ENCODE measurements around the gene B4GALT2. TPM values are rescaled to one million over a fixed set of nuclear protein-coding genes. Genes with fewer than 3 reads are reported as not detected.

Gene B4GALT2
- total RNA-seq, 2 experiments from 2014 or later = 0.57 to 1.4 TPM

- intact Hi-C loops (cut with micrococcal nuclease; ENCODE audit: unreplicated experiment) = no loop called here
- no peaks in the 10 kb centered on the region for H3K9me3 ChIP-seq (ENCODE audit: low read length)
- H3K9me2 ChIP-seq (ENCODE audit: insufficient read depth, low read length) = no peaks in the 10 kb centered on the region
- no peaks in the 10 kb centered on the region for H3K36me3 ChIP-seq (ENCODE audit: insufficient read depth, low read length)
- CTCF ChIA-PET (ENCODE audit: unreplicated experiment) = no interaction called here
- no TSS peak for BruUV-seq (replicated peaks)
- no peak overlapping the region for H3K27ac ChIP-seq (ENCODE audit: low read depth, low read length, poor library complexity, severe bottlenecking)
- H4K20me1 ChIP-seq (ENCODE audit: insufficient read depth, low read length) = no peaks in the 10 kb centered on the region
- no peak for DNase-seq (ENCODE audit: low spot score)
- no peak overlapping the region for H3K4me3 ChIP-seq (ENCODE audit: low read depth, low read length, poor library complexity, severe bottlenecking)
- no peak overlapping the region for H2AFZ ChIP-seq (ENCODE audit: low read length)
- no peak overlapping the region for H3K4me2 ChIP-seq (ENCODE audit: low read length)
- TF ChIP-seq EZH2phosphoT487 (IDR thresholded peaks at IDR 0.05; ENCODE audit: borderline replicate concordance, low read depth, low read length) (no peak), CTCF (conservative IDR thresholded peaks at IDR 0.05; ENCODE audit: low read length) (no peak)
- POLR2A ChIA-PET = interaction anchor here (0.5 kb wide), 1 partner anchor 107 kb away, joined by 5 read pairs; no protein-coding TSS in a partner anchor
- H3K79me2 ChIP-seq (ENCODE audit: insufficient read depth, low read depth, low read length) = no peaks in the 10 kb centered on the region
- H3K4me1 ChIP-seq (ENCODE audit: insufficient read depth, low read length, poor library complexity, severe bottlenecking) = no peaks in the 10 kb centered on the region
Measured at GRCh38 chr1:44002165-44002564, 23.2 kb downstream of the B4GALT2 start.

GRCh38 chr1:44002606-44003157 is 23.7 kb downstream of the B4GALT2 start:
- Histone ChIP-seq H3K9me2 (ENCODE audit: insufficient read depth, low read length) (no peaks in the 10 kb centered on the region), H3K4me2 (ENCODE audit: low read length) (no peak overlapping the region), H3K27ac (ENCODE audit: low read depth, low read length, poor library complexity, severe bottlenecking) (no peak overlapping the region), H3K4me1 (ENCODE audit: insufficient read depth, low read length, poor library complexity, severe bottlenecking) (no peaks in the 10 kb centered on the region), H3K36me3 (ENCODE audit: insufficient read depth, low read length) (no peaks in the 10 kb centered on the region), H3K79me2 (ENCODE audit: insufficient read depth, low read depth, low read length) (no peaks in the 10 kb centered on the region), H3K9me3 (ENCODE audit: low read length) (no peaks in the 10 kb centered on the region), H2AFZ (ENCODE audit: low read length) (no peak overlapping the region), H3K4me3 (ENCODE audit: low read depth, low read length, poor library complexity, severe bottlenecking) (no peak overlapping the region), H4K20me1 (ENCODE audit: insufficient read depth, low read length) (no peaks in the 10 kb centered on the region)
- no TSS peak for BruUV-seq (replicated peaks)
- DNase-seq (ENCODE audit: low spot score) = no peak
- CTCF ChIA-PET (ENCODE audit: unreplicated experiment) = no interaction called here
- TF ChIP-seq EZH2phosphoT487 (IDR thresholded peaks at IDR 0.05; ENCODE audit: borderline replicate concordance, low read depth, low read length) (no peak), CTCF (conservative IDR thresholded peaks at IDR 0.05; ENCODE audit: low read length) (peak; percentile 46; the same call in 1 of the 2 replicates)
- intact Hi-C loops (cut with micrococcal nuclease; ENCODE audit: unreplicated experiment) = no loop called here
- POLR2A ChIA-PET = no interaction called here

GRCh38 chr1:44008259-44008658 is 29.2 kb downstream of the B4GALT2 start:
- DNase-seq (ENCODE audit: low spot score) = no peak
- H3K4me2 ChIP-seq (ENCODE audit: low read length) = no peak overlapping the region
- POLR2A ChIA-PET = no interaction called here
- no peaks in the 10 kb centered on the region for H3K79me2 ChIP-seq (ENCODE audit: insufficient read depth, low read depth, low read length)
- intact Hi-C loops (cut with micrococcal nuclease; ENCODE audit: unreplicated experiment) = no loop called here
- H3K9me2 ChIP-seq (ENCODE audit: insufficient read depth, low read length) = no peaks in the 10 kb centered on the region
- TF ChIP-seq EZH2phosphoT487 (IDR thresholded peaks at IDR 0.05; ENCODE audit: borderline replicate concordance, low read depth, low read length) (no peak), CTCF (conservative IDR thresholded peaks at IDR 0.05; ENCODE audit: low read length) (no peak)
- H4K20me1 ChIP-seq (ENCODE audit: insufficient read depth, low read length) = no peaks in the 10 kb centered on the region
- no peak overlapping the region for H3K27ac ChIP-seq (ENCODE audit: low read depth, low read length, poor library complexity, severe bottlenecking)
- no peak overlapping the region for H2AFZ ChIP-seq (ENCODE audit: low read length)
- H3K36me3 ChIP-seq (ENCODE audit: insufficient read depth, low read length) = no peaks in the 10 kb centered on the region
- H3K4me3 ChIP-seq (ENCODE audit: low read depth, low read length, poor library complexity, severe bottlenecking) = no peak overlapping the region
- no peaks in the 10 kb centered on the region for H3K9me3 ChIP-seq (ENCODE audit: low read length)
- no TSS peak for BruUV-seq (replicated peaks)
- CTCF ChIA-PET (ENCODE audit: unreplicated experiment) = no interaction called here
- no peaks in the 10 kb centered on the region for H3K4me1 ChIP-seq (ENCODE audit: insufficient read depth, low read length, poor library complexity, severe bottlenecking)
